ENCODE measurements around the gene SLC5A5.

The SLC5A5 gene

GRCh38 chr19:17866964-17867486, 4.7 kb upstream of the SLC5A5 start:
- DNase-seq (ENCODE audit: extremely low read depth, low read depth) = no peak
- TF ChIP-seq, protein P1, sequence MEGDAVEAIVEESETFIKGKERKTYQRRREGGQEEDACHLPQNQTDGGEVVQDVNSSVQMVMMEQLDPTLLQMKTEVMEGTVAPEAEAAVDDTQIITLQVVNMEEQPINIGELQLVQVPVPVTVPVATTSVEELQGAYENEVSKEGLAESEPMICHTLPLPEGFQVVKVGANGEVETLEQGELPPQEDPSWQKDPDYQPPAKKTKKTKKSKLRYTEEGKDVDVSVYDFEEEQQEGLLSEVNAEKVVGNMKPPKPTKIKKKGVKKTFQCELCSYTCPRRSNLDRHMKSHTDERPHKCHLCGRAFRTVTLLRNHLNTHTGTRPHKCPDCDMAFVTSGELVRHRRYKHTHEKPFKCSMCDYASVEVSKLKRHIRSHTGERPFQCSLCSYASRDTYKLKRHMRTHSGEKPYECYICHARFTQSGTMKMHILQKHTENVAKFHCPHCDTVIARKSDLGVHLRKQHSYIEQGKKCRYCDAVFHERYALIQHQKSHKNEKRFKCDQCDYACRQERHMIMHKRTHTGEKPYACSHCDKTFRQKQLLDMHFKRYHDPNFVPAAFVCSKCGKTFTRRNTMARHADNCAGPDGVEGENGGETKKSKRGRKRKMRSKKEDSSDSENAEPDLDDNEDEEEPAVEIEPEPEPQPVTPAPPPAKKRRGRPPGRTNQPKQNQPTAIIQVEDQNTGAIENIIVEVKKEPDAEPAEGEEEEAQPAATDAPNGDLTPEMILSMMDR (IDR thresholded peaks at IDR 0.05; ENCODE audit: low read depth, low read length) = no peak

GRCh38 chr19:17868669-17869068, 3.1 kb upstream of the SLC5A5 start:
- no peak for DNase-seq (ENCODE audit: extremely low read depth, low read depth)
- TF ChIP-seq, protein P1 (IDR thresholded peaks at IDR 0.05; ENCODE audit: low read depth, low read length) = no peak

- DNase-seq (ENCODE audit: extremely low read depth, low read depth) = no peak
These were observed 2.6 kb upstream of the SLC5A5 start for GRCh38 chr19:17869114-17869608.

GRCh38 chr19:17871032-17871877, 490 bp upstream of the SLC5A5 start:
- TF ChIP-seq, protein P1 (IDR thresholded peaks at IDR 0.05; ENCODE audit: low read depth, low read length) = no peak
- no peak for DNase-seq (ENCODE audit: extremely low read depth, low read depth)

More at GRCh38 chr19:17869114-17869608, 2.6 kb upstream of the SLC5A5 start:
- TF ChIP-seq, protein P1 (IDR thresholded peaks at IDR 0.05; ENCODE audit: low read depth, low read length) = no peak

DNA sequence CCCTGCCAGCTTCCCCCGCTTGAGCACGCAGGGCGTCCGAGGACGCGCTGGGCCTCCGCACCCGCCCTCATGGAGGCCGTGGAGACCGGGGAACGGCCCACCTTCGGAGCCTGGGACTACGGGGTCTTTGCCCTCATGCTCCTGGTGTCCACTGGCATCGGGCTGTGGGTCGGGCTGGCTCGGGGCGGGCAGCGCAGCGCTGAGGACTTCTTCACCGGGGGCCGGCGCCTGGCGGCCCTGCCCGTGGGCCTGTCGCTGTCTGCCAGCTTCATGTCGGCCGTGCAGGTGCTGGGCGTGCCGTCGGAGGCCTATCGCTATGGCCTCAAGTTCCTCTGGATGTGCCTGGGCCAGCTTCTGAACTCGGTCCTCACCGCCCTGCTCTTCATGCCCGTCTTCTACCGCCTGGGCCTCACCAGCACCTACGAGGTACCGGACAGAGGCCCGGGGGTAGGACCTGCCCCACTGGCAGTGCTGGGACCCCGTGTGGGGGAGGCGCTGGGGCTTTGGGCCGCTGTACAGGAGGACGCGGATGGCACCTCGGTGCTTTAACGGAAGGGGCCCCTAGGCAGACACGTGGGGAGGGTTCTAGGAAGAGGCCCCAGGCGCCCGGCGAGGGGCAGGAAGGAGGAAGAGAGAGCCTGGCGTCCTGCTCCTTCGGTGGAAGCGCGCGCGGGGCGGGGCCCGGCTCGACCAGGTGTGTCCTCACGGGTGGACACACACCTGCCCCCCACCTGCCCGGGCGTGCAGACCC, 681 bp downstream of the SLC5A5 start:
- no peak for DNase-seq (ENCODE audit: extremely low read depth, low read depth)

DNA sequence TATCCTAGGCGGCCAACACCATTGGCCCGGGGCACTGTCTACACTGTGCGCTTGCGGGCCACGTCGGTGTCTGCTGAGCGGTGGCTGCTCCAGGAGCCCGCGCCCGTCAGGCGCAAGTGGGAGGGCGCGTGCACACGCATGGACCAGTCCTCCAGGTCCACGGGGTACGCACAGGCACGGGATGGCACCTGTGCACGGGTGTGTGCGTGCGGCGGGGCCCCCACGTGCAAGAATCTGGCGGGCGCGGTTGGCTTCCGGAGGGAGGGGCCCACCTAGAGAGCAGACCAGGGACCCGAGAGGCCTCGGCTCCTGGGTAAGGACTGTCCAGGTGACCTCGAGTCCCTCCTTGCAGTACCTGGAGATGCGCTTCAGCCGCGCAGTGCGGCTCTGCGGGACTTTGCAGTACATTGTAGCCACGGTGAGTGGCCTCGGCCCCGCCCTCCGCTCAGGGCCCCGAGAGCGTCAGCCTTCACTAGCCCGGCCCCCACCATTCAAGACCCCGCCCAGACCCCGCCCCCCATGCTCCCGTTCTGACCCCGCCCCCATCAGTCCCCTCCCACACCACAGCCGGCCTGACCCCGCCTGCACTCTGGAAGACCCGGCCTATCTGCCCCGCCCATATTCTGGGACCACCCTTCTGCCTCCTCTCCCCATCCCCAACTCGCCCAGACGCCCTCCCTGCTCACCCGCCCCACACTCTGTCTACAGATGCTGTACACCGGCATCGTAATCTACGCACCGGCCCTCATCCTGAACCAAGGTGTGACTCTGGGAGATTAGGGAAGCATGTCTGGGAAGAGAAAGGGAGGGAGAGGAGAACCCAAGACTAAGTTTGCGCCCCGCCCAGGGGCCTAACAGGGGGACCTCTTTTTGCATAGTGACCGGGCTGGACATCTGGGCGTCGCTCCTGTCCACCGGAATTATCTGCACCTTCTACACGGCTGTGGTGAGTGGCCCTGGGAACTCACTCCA, 2.3 kb downstream of the SLC5A5 start:
- TF ChIP-seq, protein P1 (IDR thresholded peaks at IDR 0.05; ENCODE audit: low read depth, low read length) = no peak
- no peak for DNase-seq (ENCODE audit: extremely low read depth, low read depth)

More for the DNA sequence above, 681 bp downstream of the SLC5A5 start:
- TF ChIP-seq, protein P1 (IDR thresholded peaks at IDR 0.05; ENCODE audit: low read depth, low read length) = no peak

Measured in AG09319 (cell line).